ENCODE measurements around the gene L2HGDH. TPM values are rescaled to one million over a fixed set of nuclear protein-coding genes. Genes with fewer than 3 reads are reported as not detected.

The L2HGDH gene
- polyA plus RNA-seq, 1 of the 3 experiments (the other 2 are of a cell fraction) = 8.4 TPM

DNA sequence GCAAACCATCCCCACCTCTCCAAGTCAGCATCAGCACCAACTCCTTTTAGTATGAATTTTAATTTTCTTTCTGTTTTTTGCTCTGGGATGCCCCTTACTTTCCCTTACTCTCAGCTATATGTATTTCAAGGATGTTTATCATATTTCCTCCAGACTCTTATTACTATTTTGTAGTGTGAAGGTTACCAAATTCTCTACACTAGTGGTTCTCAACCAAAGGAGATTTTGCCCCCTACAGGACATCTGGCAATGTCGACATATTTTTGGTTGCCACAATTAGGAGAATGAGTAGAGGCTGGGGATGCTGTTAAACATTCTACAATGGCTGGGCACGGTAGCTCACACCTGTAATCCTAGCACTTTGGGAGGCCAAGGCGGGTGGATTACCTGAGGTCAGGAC lies 51.5 kb downstream of the L2HGDH start:
- Histone ChIP-seq H3K9me2 (no peaks in the 10 kb centered on the region), H3K27ac (ENCODE audit: low read depth in 2 of 2, low read length in 1 of 2) (no peak overlapping the region), H3F3A (replicated peaks; ENCODE audit: insufficient read depth) (no peaks in the 10 kb centered on the region), H3K4me2 (no peak overlapping the region), H4K20me1 (ENCODE audit: insufficient read depth) (no peaks in the 10 kb centered on the region), H3K79me2 (ENCODE audit: insufficient read depth) (no peaks in the 10 kb centered on the region), H3K9ac (no peak overlapping the region), H2AFZ (ENCODE audit: low read depth) (no peak overlapping the region), H3K4me3 (ENCODE audit: low read depth in 2 of 2, low read length in 1 of 2) (no peak overlapping the region), H3K27me3 (ENCODE audit: insufficient read depth) (no peaks in the 10 kb centered on the region), H3K9me3 (no peaks in the 10 kb centered on the region), H3K36me3 (replicated peaks in 1 of 2; ENCODE audit: control insufficient read depth in 1 of 2, insufficient read depth in 2 of 2, low read length in 1 of 2) (no peaks in the 10 kb centered on the region), H3K4me1 (ENCODE audit: control insufficient read depth in 1 of 2, insufficient read depth in 2 of 2, low read depth in 1 of 2, low read length in 1 of 2) (no peaks in the 10 kb centered on the region)
- TF ChIP-seq, protein P1, sequence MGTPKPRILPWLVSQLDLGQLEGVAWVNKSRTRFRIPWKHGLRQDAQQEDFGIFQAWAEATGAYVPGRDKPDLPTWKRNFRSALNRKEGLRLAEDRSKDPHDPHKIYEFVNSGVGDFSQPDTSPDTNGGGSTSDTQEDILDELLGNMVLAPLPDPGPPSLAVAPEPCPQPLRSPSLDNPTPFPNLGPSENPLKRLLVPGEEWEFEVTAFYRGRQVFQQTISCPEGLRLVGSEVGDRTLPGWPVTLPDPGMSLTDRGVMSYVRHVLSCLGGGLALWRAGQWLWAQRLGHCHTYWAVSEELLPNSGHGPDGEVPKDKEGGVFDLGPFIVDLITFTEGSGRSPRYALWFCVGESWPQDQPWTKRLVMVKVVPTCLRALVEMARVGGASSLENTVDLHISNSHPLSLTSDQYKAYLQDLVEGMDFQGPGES (IDR thresholded peaks at IDR 0.05; ENCODE audit: low read depth, low read length) = no peak
- peak; percentile 60 for TF ChIP-seq RAD21 (IDR thresholded peaks at IDR 0.05; ENCODE audit: low read length)
- TF ChIP-seq, protein P2, sequence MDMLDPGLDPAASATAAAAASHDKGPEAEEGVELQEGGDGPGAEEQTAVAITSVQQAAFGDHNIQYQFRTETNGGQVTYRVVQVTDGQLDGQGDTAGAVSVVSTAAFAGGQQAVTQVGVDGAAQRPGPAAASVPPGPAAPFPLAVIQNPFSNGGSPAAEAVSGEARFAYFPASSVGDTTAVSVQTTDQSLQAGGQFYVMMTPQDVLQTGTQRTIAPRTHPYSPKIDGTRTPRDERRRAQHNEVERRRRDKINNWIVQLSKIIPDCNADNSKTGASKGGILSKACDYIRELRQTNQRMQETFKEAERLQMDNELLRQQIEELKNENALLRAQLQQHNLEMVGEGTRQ (IDR thresholded peaks at IDR 0.05; ENCODE audit: borderline replicate concordance, low read depth, low read length) = no peak
- TF ChIP-seq, protein P3, sequence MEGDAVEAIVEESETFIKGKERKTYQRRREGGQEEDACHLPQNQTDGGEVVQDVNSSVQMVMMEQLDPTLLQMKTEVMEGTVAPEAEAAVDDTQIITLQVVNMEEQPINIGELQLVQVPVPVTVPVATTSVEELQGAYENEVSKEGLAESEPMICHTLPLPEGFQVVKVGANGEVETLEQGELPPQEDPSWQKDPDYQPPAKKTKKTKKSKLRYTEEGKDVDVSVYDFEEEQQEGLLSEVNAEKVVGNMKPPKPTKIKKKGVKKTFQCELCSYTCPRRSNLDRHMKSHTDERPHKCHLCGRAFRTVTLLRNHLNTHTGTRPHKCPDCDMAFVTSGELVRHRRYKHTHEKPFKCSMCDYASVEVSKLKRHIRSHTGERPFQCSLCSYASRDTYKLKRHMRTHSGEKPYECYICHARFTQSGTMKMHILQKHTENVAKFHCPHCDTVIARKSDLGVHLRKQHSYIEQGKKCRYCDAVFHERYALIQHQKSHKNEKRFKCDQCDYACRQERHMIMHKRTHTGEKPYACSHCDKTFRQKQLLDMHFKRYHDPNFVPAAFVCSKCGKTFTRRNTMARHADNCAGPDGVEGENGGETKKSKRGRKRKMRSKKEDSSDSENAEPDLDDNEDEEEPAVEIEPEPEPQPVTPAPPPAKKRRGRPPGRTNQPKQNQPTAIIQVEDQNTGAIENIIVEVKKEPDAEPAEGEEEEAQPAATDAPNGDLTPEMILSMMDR (IDR thresholded peaks at IDR 0.05) = peak; percentile 69
- DNase-seq = peak; percentile 19
- ChIA-PET POLR2A (no interaction called here), CTCF (interaction anchor here (1.0 to 1.8 kb wide), 7 partner anchors 10 to 395 kb away, joined by 3 to 5 read pairs (median 4); no protein-coding TSS in a partner anchor)
- WGBS (ENCODE audit: low lambda C conversion rate) = 63% methylated on average over 3 of the region's 3 CpGs

DNA sequence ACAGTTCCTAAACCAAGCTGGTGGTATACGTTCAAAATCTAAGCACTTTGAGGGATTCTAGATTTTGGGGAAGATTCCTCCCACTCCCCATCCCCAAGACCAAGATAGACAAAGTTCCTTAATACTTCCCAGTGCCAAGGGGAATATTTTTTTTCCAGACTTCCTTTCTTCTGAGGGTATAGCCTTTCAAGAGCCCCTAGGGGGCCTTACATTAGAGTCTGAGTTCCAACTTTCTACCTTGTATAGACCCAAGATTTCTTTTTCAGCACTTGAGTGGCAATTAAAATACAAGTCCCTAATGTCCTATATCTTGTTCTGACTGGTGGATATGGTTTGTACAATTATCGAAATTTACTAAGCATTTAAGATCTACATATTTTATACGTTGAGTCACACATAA lies 52.0 kb downstream of the L2HGDH start:
- H3K27ac ChIP-seq (ENCODE audit: low read depth in 2 of 2, low read length in 1 of 2) = no peak overlapping the region
- no peak for DNase-seq
- H3K79me2 ChIP-seq (ENCODE audit: insufficient read depth) = no peaks in the 10 kb centered on the region
- H2AFZ ChIP-seq (ENCODE audit: low read depth) = no peak overlapping the region
- no peaks in the 10 kb centered on the region for H3F3A ChIP-seq (replicated peaks; ENCODE audit: insufficient read depth)
- no peak overlapping the region for H3K4me2 ChIP-seq
- H3K27me3 ChIP-seq (ENCODE audit: insufficient read depth) = no peaks in the 10 kb centered on the region
- no peaks in the 10 kb centered on the region for H3K9me2 ChIP-seq
- no peaks in the 10 kb centered on the region for H3K4me1 ChIP-seq (ENCODE audit: control insufficient read depth in 1 of 2, insufficient read depth in 2 of 2, low read depth in 1 of 2, low read length in 1 of 2)
- TF ChIP-seq MEF2A (IDR thresholded peaks at IDR 0.05; ENCODE audit: borderline replicate concordance, low read depth) = no peak
- no peak overlapping the region for H3K4me3 ChIP-seq (ENCODE audit: low read depth in 2 of 2, low read length in 1 of 2)
- H4K20me1 ChIP-seq (ENCODE audit: insufficient read depth) = no peaks in the 10 kb centered on the region
- H3K9ac ChIP-seq = no peak overlapping the region
- H3K9me3 ChIP-seq = no peaks in the 10 kb centered on the region
- ChIA-PET CTCF (interaction anchor here (1.0 to 1.8 kb wide), 7 partner anchors 10 to 394 kb away, joined by 3 to 5 read pairs (median 4); no protein-coding TSS in a partner anchor), POLR2A (no interaction called here)
- WGBS (ENCODE audit: low lambda C conversion rate) = 69% methylated on average over 3 of the region's 3 CpGs
- H3K36me3 ChIP-seq (replicated peaks in 1 of 2; ENCODE audit: control insufficient read depth in 1 of 2, insufficient read depth in 2 of 2, low read length in 1 of 2) = no peaks in the 10 kb centered on the region

DNA sequence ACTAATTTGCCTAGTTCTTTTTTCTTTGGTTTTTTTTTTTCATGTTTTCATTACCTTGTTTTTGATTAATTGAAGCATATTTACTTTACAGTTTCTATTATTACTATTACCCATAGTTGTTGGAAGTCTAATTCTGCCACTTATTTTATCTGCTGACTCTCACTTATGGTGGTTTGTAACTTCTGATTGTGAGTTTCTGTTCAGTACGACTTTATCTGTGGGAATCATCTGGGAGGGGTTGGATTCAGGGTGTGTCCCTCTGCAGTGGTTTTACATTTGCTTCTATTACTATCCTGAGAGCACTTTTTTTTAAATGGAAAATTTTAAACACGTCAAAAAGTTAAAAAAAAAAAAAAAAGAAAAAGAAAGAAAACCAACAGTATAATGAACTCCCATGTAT lies 54.3 kb downstream of the L2HGDH start:
- ChIA-PET CTCF (interaction anchor here (0.6 to 1.4 kb wide), 2 partner anchors 53 to 57 kb away, joined by 3 to 4 read pairs; no protein-coding TSS in a partner anchor), POLR2A (no interaction called here)
- H3K9ac ChIP-seq = no peak overlapping the region
- peaks cover 0 to 6% of the 10 kb centered on the region in 2 experiments for H3K36me3 ChIP-seq (replicated peaks in 1 of 2; ENCODE audit: control insufficient read depth in 1 of 2, insufficient read depth in 2 of 2, low read length in 1 of 2)
- no peaks in the 10 kb centered on the region for H3K9me3 ChIP-seq
- H3K79me2 ChIP-seq (ENCODE audit: insufficient read depth) = no peaks in the 10 kb centered on the region
- peaks cover 2% of the 10 kb centered on the region for H3F3A ChIP-seq (replicated peaks; ENCODE audit: insufficient read depth)
- no peak overlapping the region for H3K27ac ChIP-seq (ENCODE audit: low read depth in 2 of 2, low read length in 1 of 2)
- no peaks in the 10 kb centered on the region for H3K4me1 ChIP-seq (ENCODE audit: control insufficient read depth in 1 of 2, insufficient read depth in 2 of 2, low read depth in 1 of 2, low read length in 1 of 2)
- no peaks in the 10 kb centered on the region for H4K20me1 ChIP-seq (ENCODE audit: insufficient read depth)
- H3K4me3 ChIP-seq (ENCODE audit: low read depth in 2 of 2, low read length in 1 of 2) = no peak overlapping the region
- H3K4me2 ChIP-seq = no peak overlapping the region
- H3K27me3 ChIP-seq (ENCODE audit: insufficient read depth) = no peaks in the 10 kb centered on the region
- DNase-seq = no peak
- no peaks in the 10 kb centered on the region for H3K9me2 ChIP-seq
- no peak overlapping the region for H2AFZ ChIP-seq (ENCODE audit: low read depth)
- WGBS (ENCODE audit: low lambda C conversion rate) = 83% methylated on average over 2 of the region's 2 CpGs
- TF ChIP-seq, protein P4, sequence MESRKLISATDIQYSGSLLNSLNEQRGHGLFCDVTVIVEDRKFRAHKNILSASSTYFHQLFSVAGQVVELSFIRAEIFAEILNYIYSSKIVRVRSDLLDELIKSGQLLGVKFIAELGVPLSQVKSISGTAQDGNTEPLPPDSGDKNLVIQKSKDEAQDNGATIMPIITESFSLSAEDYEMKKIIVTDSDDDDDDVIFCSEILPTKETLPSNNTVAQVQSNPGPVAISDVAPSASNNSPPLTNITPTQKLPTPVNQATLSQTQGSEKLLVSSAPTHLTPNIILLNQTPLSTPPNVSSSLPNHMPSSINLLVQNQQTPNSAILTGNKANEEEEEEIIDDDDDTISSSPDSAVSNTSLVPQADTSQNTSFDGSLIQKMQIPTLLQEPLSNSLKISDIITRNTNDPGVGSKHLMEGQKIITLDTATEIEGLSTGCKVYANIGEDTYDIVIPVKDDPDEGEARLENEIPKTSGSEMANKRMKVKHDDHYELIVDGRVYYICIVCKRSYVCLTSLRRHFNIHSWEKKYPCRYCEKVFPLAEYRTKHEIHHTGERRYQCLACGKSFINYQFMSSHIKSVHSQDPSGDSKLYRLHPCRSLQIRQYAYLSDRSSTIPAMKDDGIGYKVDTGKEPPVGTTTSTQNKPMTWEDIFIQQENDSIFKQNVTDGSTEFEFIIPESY (IDR thresholded peaks at IDR 0.05; ENCODE audit: borderline replicate concordance, low read depth) = no peak
- TF ChIP-seq, protein P5, sequence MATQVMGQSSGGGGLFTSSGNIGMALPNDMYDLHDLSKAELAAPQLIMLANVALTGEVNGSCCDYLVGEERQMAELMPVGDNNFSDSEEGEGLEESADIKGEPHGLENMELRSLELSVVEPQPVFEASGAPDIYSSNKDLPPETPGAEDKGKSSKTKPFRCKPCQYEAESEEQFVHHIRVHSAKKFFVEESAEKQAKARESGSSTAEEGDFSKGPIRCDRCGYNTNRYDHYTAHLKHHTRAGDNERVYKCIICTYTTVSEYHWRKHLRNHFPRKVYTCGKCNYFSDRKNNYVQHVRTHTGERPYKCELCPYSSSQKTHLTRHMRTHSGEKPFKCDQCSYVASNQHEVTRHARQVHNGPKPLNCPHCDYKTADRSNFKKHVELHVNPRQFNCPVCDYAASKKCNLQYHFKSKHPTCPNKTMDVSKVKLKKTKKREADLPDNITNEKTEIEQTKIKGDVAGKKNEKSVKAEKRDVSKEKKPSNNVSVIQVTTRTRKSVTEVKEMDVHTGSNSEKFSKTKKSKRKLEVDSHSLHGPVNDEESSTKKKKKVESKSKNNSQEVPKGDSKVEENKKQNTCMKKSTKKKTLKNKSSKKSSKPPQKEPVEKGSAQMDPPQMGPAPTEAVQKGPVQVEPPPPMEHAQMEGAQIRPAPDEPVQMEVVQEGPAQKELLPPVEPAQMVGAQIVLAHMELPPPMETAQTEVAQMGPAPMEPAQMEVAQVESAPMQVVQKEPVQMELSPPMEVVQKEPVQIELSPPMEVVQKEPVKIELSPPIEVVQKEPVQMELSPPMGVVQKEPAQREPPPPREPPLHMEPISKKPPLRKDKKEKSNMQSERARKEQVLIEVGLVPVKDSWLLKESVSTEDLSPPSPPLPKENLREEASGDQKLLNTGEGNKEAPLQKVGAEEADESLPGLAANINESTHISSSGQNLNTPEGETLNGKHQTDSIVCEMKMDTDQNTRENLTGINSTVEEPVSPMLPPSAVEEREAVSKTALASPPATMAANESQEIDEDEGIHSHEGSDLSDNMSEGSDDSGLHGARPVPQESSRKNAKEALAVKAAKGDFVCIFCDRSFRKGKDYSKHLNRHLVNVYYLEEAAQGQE (IDR thresholded peaks at IDR 0.05; ENCODE audit: low read depth, low read length) = no peak
- TF ChIP-seq MEF2A (IDR thresholded peaks at IDR 0.05; ENCODE audit: borderline replicate concordance, low read depth) = no peak
- TF ChIP-seq RXRA (IDR thresholded peaks at IDR 0.05; ENCODE audit: borderline replicate concordance, low read depth) = no peak
- TF ChIP-seq JUND (IDR thresholded peaks at IDR 0.05) = no peak
- no peak for TF ChIP-seq TEAD4 (IDR thresholded peaks at IDR 0.05; ENCODE audit: borderline replicate concordance, insufficient read depth)
- no peak for TF ChIP-seq RCOR1 (IDR thresholded peaks at IDR 0.05; ENCODE audit: low read length)
